ENCODE results near the gene TTC39C.
A peak's percentile ranks its signal among the peaks of the same experiment; 100 is the strongest.

GRCh38 chr18:24014986-24015638 lies 558 bp downstream of the TTC39C start:
- TF ChIP-seq TAF1 (IDR thresholded peaks at IDR 0.05; ENCODE audit: borderline replicate concordance, low read depth, low read length) (0 out of 2 replicates have a peak, but pooled peaks have one; percentile 32), POLR2A (IDR thresholded peaks at IDR 0.05; ENCODE audit: low read depth, low read length) (no peak), POLR2AphosphoS5 (IDR thresholded peaks at IDR 0.05; ENCODE audit: low read depth, low read length) (no peak)

Measured in GM12892 (cell line).